GM23248 (cell line): ENCODE results near the gene STAMBP. TPM values are rescaled to one million over a fixed set of nuclear protein-coding genes. Genes with fewer than 3 reads are reported as not detected.
"Not testable (repeated sequence)": the region's sequence is repeated elsewhere in the genome, so short reads cannot be mapped to it uniquely, and the experiment has no call there.

ENCODE experiments used
- DNase-seq: peaks from one replicate; pipeline ENCODE4 v3.0.0-alpha.2; 2015
- H2AFZ ChIP-seq: fragments of 200-600 bp; sonication (generic); 2 replicates; pipeline ENCODE4 v1.6.1; 2016; ENCODE audit warnings: antibody characterized with exemption
- H3F3A ChIP-seq: fragments of 200-600 bp; sonication (generic); 2 replicates; pipeline ENCODE4 v1.6.1; 2016; ENCODE audit warnings: mild to moderate bottlenecking, antibody characterized with exemption, mixed run types; ENCODE audit not compliant: insufficient read depth
- H3K27ac ChIP-seq: fragments of 200-600 bp; sonication (generic); 2 replicates; pipeline ENCODE4 v1.5.1; 2016; ENCODE audit warnings: mild to moderate bottlenecking
- H3K27me3 ChIP-seq: fragments of 200-600 bp; sonication (generic); replicated peaks from 2 replicates; pipeline ENCODE4 v1.6.1; 2016; ENCODE audit warnings: mild to moderate bottlenecking; ENCODE audit not compliant: insufficient read depth
- H3K36me3 ChIP-seq: fragments of 200-600 bp; sonication (generic); 2 replicates; pipeline ENCODE4 v1.6.1; 2016; ENCODE audit warnings: low read depth, mild to moderate bottlenecking
- H3K4me1 ChIP-seq: fragments of 200-600 bp; sonication (generic); 2 replicates; pipeline ENCODE4 v1.6.1; 2016; ENCODE audit warnings: mild to moderate bottlenecking; ENCODE audit not compliant: insufficient read depth
- H3K4me2 ChIP-seq: fragments of 200-600 bp; sonication (generic); one replicate; pipeline ENCODE4 v1.6.1; 2016; ENCODE audit warnings: mild to moderate bottlenecking; ENCODE audit not compliant: unreplicated experiment
- H3K4me3 ChIP-seq: fragments of 200-600 bp; sonication (generic); 2 replicates; pipeline ENCODE4 v1.5.1; 2016; ENCODE audit warnings: mild to moderate bottlenecking
- H3K79me2 ChIP-seq: fragments of 200-600 bp; sonication (generic); 2 replicates; pipeline ENCODE4 v1.6.1; 2016; ENCODE audit warnings: mild to moderate bottlenecking; ENCODE audit not compliant: insufficient read depth
- H3K9ac ChIP-seq: fragments of 200-600 bp; sonication (generic); 2 replicates; pipeline ENCODE4 v1.6.1; 2016; ENCODE audit warnings: mild to moderate bottlenecking
- H3K9me2 ChIP-seq: fragments of 200-600 bp; sonication (generic); 2 replicates; pipeline ENCODE4 v1.6.1; 2016; ENCODE audit warnings: mixed run types, mild to moderate bottlenecking, moderate library complexity; ENCODE audit not compliant: insufficient read depth
- H3K9me3 ChIP-seq: fragments of 200-600 bp; sonication (generic); one replicate; pipeline ENCODE4 v1.6.1; 2017; ENCODE audit warnings: low read depth
- H4K20me1 ChIP-seq: fragments of 200-600 bp; sonication (generic); 2 replicates; pipeline ENCODE4 v1.6.0; 2016; ENCODE audit not compliant: insufficient read depth
- EZH2 ChIP-seq: fragments of 200-600 bp; sonication (generic); IDR thresholded peaks from 2 replicates; pipeline ENCODE4 v1.6.1; 2018; ENCODE audit warnings: antibody characterized with exemption, mild to moderate bottlenecking; ENCODE audit not compliant: insufficient read depth, poor library complexity, severe bottlenecking
- EZH2phosphoT487 ChIP-seq: fragments of 200-600 bp; sonication (generic); IDR thresholded peaks from 2 replicates; pipeline ENCODE4 v1.6.1; 2018; ENCODE audit warnings: antibody characterized with exemption, moderate library complexity, mild to moderate bottlenecking, low read depth; ENCODE audit not compliant: insufficient read depth
- WGBS, 2 experiments: methylation state at CpG; one replicate each; pipeline ENCODE4 v1.1.6; 2015 to 2017; ENCODE audit warnings: low lambda C conversion rate in 2 of 2, low coverage in 1 of 2; ENCODE audit errors: missing lambda C conversion rate in 2 of 2; 5-methylcytosine and 5-hydroxymethylcytosine counted together
- in situ Hi-C: fragments of 300-500 bp; cut with MboI; formaldehyde crosslinking; loops from 2 replicates; pipeline ENCODE4 v1.15.0; 2020
- polyA plus RNA-seq: library from polyadenylated mRNA; unstranded; fragments of >200 nt; fragmentation: Nextera tagmentation; extraction: Ambion mirVana; gene quantifications from 2 replicates; pipeline ENCODE4 v1.2.1, GENCODE V29; 2016
- total RNA-seq: library from RNA; depleted of rRNA; stranded (reverse); fragments of >200 nt; shearing (Covaris generic); gene quantifications from 2 replicates; pipeline ENCODE4 v1.2.3, GENCODE V29; 2014; rRNA removed

The STAMBP gene
- total RNA-seq (16.8 and 24.4 TPM in 2 replicates), polyA plus RNA-seq (35.9 and 36.0 TPM in 2 replicates)

- TF ChIP-seq EZH2phosphoT487 (no peak), EZH2 (no peak)
- Histone ChIP-seq H2AFZ (peak within 1 kb of the TSS; percentile 86), H3K79me2 (no peaks in the 10 kb centered on the region), H3K4me1 (peaks cover 32% of the 10 kb centered on the region), H3K4me2 (peak within 1 kb of the TSS; percentile 74), H3K9me3 (no peaks in the 10 kb centered on the region), H3F3A (peaks cover 37% of the 10 kb centered on the region), H4K20me1 (no peaks in the 10 kb centered on the region), H3K9ac (peak within 1 kb of the TSS; percentile 76), H3K9me2 (no peaks in the 10 kb centered on the region), H3K27ac (peak within 1 kb of the TSS; percentile 36), H3K4me3 (peak within 1 kb of the TSS; percentile 73), H3K36me3 (0 out of 2 replicates have a peak, but pooled peaks cover 5% of the 10 kb centered on the region), H3K27me3 (no peaks in the 10 kb centered on the region)
- in situ Hi-C loops, result no loop called here
- DNase-seq, result peak; percentile 97
- 3% methylated on average over 45 to 48 of the region's 48 CpGs for WGBS, 2 experiments
Observed at GRCh38 chr2:73828818-73829570, at the start of gene STAMBP. Gene STAMBP, plus strand, starts transcription at chr2:73828961. Its CDS starts 1,896 bp downstream, at chr2:73830857.

GRCh38 chr2:73779467-73780236, 49.1 kb upstream of the STAMBP start, which contains the start of gene DUSP11:
Gene DUSP11, minus strand, starts transcription at chr2:73780103. Its CDS starts 129 bp downstream, at chr2:73779974.
- Histone ChIP-seq H3K4me1 (peaks cover 25% of the 10 kb centered on the region), H4K20me1 (0 out of 2 replicates have a peak, but pooled peaks cover 3% of the 10 kb centered on the region), H3K27ac (peak within 1 kb of the TSS; percentile 95), H3K27me3 (no peaks in the 10 kb centered on the region), H3K79me2 (peaks cover 53% of the 10 kb centered on the region), H3K9me3 (no peaks in the 10 kb centered on the region), H3K4me2 (peak within 1 kb of the TSS; percentile 84), H3K9me2 (no peaks in the 10 kb centered on the region), H3K4me3 (peak within 1 kb of the TSS; percentile 96), H3K36me3 (peaks cover 22% of the 10 kb centered on the region), H3K9ac (peak within 1 kb of the TSS; percentile 100), H3F3A (peaks cover 6% of the 10 kb centered on the region; the same call in 1 of the 2 replicates), H2AFZ (peak within 1 kb of the TSS; percentile 96)
- DNase-seq, result peak; percentile 96
- TF ChIP-seq EZH2phosphoT487 (no peak), EZH2 (no peak)
- in situ Hi-C loops, result no loop called here
- WGBS, 2 experiments, result 0 to 1% methylated on average over 32 to 39 of the region's 40 CpGs

- H3K36me3 ChIP-seq, result peaks cover 16% of the 10 kb centered on the region
- peak overlapping the region; percentile 96 for H2AFZ ChIP-seq
- no peak for DNase-seq
- no peaks in the 10 kb centered on the region for H3K27me3 ChIP-seq
- in situ Hi-C loops, result no loop called here
- H3K27ac ChIP-seq, result no peak overlapping the region
- whole genome bisulfite sequencing, 2 experiments, result 1 to 2% methylated on average over 7 of the region's 7 CpGs
- H3K9ac ChIP-seq, result peak overlapping the region; percentile 100
- peaks cover 25% of the 10 kb centered on the region for H3K4me1 ChIP-seq
- TF ChIP-seq EZH2, result no peak
- TF ChIP-seq EZH2phosphoT487, result no peak
- H3K4me3 ChIP-seq, result peak overlapping the region; percentile 96
- H3K79me2 ChIP-seq, result peaks cover 47% of the 10 kb centered on the region
- no peaks in the 10 kb centered on the region for H3K9me2 ChIP-seq
- H3K4me2 ChIP-seq, result peak overlapping the region; percentile 57
- H3F3A ChIP-seq, result peaks cover 6% of the 10 kb centered on the region; the same call in 1 of the 2 replicates
- 0 out of 2 replicates have a peak, but pooled peaks cover 3% of the 10 kb centered on the region for H4K20me1 ChIP-seq
- no peaks in the 10 kb centered on the region for H3K9me3 ChIP-seq
Observed at GRCh38 chr2:73780237-73780582, 48.6 kb upstream of the STAMBP start.

GRCh38 chr2:73783402-73783801, 45.4 kb upstream of the STAMBP start:
- Histone ChIP-seq H2AFZ (peak overlapping the region; percentile 70), H3K79me2 (peaks cover 15% of the 10 kb centered on the region)
- H3K9ac ChIP-seq, H4K20me1 ChIP-seq, H3K27ac ChIP-seq, H3K27me3 ChIP-seq, H3F3A ChIP-seq, H3K9me2 ChIP-seq, H3K4me2 ChIP-seq, H3K4me3 ChIP-seq, H3K4me1 ChIP-seq, DNase-seq, H3K9me3 ChIP-seq, in situ Hi-C loops, H3K36me3 ChIP-seq: not testable (repeated sequence)
- WGBS, 2 experiments, result 65 to 67% methylated on average over 15 of the region's 15 CpGs

- H3K4me3 ChIP-seq, H4K20me1 ChIP-seq, H3F3A ChIP-seq, in situ Hi-C loops, H3K36me3 ChIP-seq, H3K27me3 ChIP-seq, H3K9ac ChIP-seq, H3K9me2 ChIP-seq, H3K4me2 ChIP-seq, H3K27ac ChIP-seq, DNase-seq, H3K9me3 ChIP-seq, H3K4me1 ChIP-seq: not testable (repeated sequence)
- no CpG with 5 or more reads among the region's 3 CpGs for WGBS, 2 experiments
- Histone ChIP-seq H3K79me2 (peaks cover 10% of the 10 kb centered on the region), H2AFZ (peak within 1 kb of the TSS; percentile 70)
Observed at GRCh38 chr2:73783883-73784282, 44.9 kb upstream of the STAMBP start, which contains the start of gene C2orf78. Gene C2orf78, plus strand, starts transcription at chr2:73784183. Its CDS starts 127 bp downstream, at chr2:73784310.
